HG02759 (cell line): Measurements from ENCODE around the gene ARL6IP4.

Experiments used
- ATAC-seq: cut with Tn5 transposase; IDR thresholded peaks from one replicate; pipeline ENCODE4 v1.9.1; 2021; ENCODE audit warnings: mild to moderate bottlenecking, moderate library complexity; ENCODE audit not compliant: unreplicated experiment

ARL6IP4 gene

DNA sequence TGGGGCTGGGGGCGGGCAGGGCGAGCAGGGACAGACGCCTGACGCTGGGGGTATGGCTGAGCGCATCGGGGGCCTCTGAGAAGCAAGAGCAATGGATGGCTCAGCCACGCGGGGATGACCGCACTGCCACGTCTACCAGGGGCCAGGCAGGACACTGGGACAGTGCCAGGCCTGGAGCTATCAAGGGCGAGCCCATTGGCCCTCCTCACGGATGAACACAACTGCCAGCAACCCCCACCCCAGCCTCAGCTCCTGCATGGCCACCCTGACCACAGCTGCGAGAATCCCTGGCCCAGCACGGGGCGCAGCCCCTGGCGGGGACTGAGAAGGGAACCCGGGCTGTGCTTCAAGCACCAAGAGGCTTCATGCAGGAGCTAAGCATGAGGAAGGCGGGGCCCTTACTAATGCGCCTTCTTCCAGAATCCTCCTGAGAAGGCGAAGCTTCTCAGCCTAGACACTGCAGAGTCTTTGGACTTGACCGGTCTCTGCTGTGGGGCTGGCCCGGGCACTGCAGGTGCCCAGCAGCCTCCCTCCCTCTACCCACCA, 9.5 kb downstream of the ARL6IP4 start:
- no peak for ATAC-seq

DNA sequence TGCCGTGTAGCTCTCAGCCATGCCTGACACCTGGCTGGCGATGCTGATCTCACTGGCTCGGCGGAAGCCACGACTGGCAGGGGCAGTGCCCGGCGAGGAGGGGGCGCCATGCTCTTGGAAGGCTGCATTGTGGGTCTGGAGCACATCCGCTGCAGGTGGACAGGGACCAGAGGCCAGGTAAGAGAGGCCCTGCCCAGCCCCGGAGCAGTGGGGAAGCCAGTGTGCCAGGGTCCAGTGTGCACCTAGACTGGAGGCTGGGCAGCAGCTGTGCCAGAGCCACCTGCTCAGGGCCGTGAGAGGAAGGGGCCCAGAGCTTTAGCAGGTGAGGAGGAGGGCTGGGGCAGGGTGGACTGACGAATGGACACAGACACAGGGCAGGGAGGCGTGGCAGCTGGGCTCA, 10.1 kb downstream of the ARL6IP4 start:
- ATAC-seq, result no peak

DNA sequence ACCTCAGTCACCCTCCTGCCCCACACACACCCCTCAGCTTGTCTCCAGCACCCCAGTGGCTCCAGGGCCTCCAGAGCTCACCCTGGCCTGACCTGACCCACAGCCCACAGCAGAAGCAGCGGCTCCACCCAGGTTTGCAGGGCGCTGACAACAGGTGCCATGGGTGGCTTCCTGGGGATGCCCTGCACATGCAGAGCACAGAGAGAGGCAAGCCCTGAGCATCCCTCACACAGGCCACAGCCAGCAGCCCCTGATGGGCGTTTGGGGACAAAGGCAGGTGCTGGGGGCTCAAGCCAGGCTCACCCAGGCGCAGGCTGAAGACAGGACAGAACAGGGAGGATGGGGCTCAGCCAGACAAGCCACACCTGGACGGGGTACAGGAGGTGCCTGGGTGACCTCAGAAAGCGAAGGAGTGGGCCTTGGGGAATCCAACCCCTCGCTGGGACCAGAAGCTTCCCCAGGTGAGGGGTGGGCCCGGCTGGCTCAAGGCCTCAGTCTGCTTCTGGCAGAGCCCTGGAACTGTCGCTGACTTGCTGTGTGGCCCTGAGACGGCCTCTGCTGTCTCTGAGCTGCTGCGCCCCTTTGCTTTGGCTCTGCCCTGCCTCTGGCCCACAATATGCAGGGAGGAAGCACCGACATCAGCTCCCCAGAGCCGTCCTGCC, 10.6 kb downstream of the ARL6IP4 start:
- no peak for ATAC-seq

DNA sequence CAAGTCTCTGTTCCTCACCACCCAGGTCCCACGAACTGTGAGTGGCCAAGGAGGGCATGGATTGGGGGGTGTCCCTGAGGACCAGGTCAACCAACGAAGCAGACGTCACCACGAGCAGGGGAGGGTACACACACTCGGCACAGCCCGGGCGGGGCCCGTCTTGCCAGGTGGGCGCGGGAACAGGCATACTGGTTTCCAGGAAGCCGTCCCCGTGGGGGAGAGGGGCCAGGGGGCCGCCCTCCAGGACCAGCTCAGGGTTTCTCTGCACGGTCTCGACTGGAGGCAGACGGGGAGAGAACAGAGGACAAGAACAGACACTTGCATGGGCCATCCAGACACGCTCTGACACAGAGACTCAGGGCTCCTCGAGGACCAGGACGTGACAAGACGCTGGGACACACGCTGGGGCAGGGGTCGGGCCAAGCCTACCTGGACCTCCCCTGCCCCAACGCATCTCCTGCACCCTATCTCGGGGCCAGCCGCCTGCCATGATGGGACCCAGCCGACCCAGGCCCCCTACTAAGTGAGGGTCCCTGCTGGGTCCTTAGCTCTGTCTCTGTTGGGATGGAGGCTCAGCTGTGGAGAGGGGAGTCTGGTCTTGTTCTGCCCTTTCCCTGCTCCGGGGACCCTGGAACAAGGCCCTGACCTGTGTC, 11.3 kb downstream of the ARL6IP4 start:
- ATAC-seq, result no peak

DNA sequence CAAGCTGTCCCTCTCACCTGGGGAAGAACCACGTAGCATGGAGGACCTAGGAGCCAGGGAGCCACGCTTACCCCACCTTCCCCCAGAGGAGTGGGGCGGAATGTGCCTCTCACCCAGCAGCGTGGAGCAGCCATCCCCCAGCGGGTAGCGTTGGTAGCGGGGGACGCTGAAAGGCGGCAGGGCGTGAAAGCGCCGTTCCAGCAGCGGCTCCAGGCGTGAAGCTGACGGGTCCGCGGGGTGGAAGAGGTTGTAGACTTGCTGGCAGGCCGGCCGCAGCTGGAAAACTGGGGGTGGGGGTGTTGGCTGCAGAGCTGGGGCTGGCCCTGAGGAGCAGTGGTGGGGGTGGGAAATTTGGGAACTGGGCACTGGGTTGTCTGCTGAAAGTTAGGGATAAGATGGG, 11.9 kb downstream of the ARL6IP4 start:
- ATAC-seq, result no peak

DNA sequence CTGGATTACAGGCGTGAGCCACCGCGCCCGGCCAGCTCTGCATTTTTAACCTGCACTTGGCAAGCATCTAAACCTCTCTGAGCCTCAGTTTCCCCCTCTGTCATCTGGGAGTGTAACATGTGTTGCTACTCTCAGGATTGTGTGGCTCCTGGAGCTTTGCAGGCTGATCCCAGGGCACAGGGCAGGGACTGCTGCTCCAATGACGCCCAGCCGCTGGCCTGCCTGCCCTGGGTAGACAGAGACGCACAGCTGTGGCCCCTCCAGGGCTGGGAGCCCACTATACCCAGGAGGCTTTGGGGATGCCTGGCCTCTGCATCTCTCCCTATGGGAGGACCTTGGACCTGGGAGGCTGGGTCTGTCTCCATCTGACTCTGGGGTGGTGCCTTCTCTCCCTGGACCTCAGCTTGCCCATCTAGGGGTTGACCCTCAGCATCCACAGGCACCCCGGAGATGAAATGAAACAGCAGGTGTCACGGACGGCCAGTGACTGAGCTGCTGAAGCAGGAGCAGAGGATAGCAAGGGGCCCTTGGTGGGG, 13.7 kb downstream of the ARL6IP4 start:
- ATAC-seq, result no peak

DNA sequence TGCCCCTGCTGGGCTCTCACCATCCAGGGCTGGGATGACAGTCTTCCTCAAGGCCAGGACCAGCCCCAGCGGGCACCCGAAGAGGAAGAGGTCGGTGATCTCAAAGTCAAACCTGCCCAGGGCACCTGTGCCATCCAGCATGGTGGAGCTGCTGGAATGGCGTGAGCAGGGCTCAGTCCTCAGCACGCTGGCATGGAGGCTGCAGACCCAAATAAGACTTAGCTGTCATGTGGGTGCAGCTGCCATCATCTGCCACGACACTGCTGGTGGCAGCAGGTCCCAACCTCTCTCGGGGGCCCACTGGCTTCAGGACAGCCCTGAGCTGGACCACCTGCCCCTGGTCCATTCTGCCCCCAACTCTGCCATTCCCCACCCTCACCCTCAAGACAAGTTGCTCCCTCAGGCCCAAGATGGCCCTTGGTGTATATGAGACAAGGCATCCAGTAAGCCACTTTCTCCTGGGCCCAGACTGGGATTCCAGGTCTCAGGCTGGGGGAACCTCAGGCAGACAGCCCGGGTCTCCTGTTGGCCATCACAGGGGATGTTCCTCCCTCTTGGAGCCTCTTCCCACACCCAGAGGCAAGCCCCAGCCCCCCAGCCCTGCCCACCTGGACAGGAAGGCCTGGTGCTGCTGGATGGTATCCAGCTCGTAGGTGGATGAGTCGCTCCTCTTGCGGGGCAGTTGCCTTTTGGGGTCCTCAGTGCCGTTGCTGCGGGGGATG, 14.5 kb downstream of the ARL6IP4 start:
- ATAC-seq, result no peak

DNA sequence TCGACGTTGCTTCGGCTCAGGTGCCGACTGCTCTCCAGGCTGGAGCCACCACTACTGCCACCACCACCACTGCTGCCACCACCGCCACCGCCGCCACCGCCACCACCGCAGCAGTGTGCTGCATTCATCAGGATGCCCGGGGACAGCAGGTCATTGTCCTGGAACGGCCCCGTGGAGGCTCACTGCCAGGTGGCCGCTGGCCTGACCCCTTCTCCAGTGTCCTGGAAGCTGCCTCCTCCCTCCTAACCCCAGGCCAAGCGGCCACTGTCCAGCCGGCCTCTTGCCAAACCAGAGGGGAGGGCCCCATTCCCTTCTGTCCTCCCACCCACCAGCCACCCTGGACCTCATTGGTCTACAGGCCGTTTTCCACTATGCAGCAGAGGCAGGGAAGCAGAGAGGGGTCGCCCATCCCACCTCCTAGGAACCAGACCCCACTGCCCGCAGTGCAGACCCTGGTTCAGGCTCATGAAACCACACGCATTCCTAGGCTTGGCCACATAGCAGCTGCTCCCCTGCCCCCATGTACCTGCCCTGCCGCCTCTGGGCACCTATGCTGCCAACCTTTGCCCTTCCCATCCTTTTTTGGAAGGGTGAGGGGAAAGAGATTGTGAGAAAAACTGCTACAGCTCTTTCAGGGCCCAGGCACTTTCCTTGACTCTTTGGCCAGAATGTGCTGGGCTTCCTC, 15.2 kb downstream of the ARL6IP4 start:
- ATAC-seq, result no peak

DNA sequence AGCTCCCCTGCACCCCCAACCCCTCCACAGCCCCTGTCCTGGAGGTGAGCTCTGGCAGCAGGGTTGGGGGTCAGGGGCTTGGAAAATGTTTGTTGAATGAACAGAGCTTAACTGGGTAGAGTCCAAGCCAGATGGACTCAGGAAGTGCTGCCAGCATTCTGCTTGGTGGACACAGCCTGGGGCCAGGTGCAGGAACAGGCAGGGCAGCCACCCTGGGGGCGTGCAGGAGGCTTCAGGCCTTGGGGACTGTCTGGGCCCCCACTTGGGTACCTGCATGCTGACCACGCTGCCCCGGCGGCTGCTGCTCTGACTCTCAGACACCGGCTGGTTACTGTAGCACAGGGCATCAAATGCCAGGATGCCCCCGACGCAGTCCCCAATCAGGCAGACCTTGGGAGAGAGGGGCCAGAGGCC, 15.7 kb downstream of the ARL6IP4 start:
- ATAC-seq, result no peak

DNA sequence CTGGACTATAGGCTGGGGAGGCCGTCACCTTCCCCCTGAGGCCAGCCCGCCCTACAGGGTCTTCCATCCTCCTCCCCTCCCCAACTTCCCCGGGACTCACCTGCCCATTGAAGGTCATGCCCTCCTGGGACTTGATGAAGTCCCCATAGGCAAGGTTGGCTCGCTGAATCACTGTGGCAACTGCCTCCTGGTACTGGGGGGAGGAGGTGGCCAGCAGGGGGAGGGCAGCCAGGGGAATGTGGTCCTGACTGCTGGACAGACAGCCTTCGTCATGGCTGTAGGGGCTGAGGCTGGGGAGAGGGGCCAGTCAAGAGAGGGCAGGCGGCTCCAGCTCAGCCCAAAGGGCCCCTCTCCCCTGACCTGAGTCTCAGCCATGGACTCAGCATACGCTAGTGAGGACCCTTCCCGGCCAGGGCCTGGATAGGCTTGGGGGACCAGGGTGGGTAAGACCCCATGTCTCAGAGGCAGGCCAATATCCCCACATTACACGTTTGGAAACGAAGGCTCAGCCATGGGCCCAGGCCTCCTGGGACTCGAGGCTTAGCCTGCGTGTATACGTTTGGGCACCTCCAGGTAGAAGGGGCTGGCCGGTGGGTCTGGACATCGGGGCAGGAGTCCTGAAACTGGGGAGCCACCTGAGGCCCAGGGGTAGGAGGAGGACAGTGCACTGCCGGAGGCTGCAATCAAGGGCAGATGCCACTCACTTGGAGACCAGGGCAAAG, 16.3 kb downstream of the ARL6IP4 start:
- no peak for ATAC-seq

DNA sequence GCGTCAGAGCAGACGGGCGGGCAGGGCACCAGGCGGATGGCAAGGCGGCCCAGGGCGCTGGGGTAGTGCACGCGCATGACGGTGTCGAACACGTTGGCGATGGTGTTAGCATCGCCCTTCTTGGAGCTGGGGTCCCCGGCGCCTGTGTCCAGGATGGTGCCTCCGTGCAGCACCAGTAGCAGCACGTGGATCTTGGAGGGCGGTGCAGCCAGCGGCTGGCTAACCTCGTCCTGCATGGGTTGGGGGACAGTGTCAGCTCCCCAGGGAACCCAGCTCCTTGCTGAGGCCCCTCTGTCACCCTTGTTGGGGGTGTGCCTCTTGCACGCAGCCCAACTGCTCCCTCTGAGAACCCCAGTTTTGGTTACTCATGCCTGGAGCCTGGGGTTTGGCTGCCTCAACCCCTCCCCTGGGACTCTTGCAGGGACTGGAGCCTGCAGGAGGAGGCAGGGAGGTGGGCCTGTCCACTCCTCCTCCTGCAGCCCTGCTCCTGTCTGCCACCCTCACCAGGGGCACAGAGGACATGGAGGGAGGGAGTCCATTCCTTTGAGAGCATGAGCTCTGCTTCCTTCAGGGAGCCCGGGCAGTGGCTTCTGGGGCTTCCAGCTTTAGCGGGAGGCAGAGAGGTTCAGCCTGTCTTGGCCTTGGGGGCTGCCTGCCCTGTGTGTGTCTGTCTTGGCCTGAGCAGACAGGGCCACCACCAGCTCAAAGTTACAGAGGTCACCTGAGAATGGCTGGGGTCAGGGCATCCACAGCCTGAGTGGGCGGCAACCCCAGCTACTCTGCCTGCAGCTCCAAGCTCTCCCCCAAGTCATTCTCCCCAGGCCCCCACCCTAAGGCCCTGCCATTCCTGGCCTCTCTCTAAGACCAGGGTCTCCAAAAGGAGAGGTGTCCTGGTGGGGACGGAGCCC, 17.1 kb downstream of the ARL6IP4 start:
- ATAC-seq, result no peak

DNA sequence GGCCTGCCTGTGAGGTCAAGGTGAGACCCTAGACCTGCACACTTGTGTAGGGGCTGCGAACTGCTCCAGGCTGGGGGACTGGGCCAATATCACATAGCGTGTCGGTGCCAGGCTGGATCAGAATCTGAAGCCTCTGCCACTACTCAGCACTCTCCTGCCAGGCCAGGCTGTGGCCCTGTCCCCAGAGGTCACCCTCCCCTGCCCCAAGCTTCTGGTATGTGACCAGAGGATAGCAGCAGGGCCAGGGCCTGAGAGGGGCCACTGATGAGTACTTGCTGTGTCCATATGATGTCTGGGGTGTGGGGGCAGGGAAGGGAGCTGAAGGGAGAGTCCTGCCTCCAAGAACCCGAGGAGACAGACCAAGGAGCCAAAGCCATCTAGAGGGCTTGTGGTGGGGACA, 17.8 kb downstream of the ARL6IP4 start:
- no peak for ATAC-seq

DNA sequence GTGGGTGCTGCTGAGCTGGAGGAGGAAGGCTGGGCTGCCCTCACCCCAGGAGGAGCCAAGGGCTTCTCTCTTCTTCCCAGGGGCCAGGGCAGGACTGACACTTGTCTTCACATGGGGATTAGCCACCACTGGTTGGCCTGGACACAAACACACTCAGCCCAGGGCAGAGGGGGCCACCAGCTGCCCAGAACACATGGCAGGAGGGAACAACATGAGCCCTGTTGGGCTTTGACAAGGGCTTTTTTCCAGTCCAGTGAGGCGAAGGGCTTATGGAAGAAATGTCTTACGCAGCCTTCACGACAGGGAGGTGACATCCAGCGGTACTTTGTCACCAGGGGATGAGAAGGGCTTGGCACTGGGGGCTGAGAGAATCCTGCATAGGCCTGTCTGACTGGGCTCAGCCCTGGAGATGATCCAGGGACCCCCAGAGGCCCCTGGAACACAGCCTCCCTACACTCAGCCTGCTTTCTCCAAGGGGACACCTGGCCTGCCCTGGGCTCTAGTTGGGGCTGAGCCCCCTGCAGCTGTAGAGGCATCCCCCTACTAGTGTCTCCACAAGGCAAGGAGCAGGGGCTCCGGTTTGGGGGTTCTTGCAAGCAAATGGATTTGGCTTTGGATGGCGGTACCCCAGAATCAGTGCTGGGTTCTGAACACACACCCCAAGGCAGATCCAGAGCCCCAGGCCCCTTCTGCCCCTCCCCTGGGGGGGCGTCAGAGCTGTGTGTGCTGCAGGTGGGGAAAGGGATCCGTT, 18.9 kb downstream of the ARL6IP4 start:
- ATAC-seq, result no peak

DNA sequence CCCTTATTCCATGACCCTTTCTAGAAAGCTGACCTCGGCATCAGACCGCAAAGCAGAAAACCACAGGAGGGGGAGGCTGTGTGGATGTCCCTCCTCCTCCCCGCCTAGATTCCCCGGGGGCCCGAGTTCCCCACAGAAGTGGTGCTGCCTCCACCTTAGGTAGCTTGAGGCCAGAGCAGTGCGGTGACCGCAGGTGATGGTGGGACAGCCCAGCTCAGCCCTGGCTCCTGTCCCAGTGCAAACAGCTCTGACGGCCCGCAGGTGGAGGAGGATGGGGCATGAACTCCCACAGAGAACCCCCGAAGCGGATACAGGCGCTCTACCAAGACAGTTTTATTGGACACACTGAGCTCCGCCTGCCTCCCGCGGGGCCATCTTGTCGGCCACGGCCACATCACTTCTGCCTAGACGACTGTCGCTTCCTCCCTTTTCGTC, 19.5 kb downstream of the ARL6IP4 start:
- no peak for ATAC-seq

DNA sequence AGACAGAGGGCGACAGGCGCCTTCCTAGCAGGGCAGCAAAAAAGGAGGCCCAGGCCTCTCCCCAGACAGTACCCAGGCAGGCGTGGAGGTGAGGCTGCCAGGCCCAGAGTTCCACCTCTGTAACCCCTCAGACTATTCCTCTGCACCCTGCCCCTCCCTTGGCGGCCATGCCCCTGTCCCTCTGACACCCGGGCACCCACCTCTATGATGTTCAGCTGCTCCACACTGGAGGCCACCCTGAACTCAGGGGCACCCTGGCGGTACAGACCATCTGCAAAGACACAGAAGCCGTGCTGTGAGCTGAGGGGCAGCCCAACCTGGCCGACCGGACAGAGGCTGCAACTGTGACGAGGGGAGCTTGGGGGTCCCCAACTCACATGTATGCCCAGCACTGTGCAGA, 20.1 kb downstream of the ARL6IP4 start:
- ATAC-seq, result no peak

DNA sequence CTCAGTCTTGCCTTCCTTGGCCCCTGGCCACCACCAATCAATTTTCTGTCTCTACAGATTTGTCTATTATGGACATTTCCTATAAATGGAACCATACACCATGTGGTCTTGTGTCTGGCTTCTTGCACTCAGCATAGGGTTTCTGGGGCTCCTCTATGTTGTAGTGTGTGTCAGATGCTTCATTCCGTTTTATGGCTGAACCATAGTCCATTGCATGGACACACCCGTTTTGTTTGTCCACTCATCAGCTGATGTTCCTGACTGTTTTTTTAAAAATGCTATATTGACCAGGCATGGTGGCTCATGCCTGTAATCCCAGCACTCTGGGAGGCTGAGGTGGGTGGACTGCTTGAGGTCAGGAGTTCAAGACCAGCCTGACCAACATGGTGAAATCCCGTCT, 21.0 kb downstream of the ARL6IP4 start:
- no peak for ATAC-seq

DNA sequence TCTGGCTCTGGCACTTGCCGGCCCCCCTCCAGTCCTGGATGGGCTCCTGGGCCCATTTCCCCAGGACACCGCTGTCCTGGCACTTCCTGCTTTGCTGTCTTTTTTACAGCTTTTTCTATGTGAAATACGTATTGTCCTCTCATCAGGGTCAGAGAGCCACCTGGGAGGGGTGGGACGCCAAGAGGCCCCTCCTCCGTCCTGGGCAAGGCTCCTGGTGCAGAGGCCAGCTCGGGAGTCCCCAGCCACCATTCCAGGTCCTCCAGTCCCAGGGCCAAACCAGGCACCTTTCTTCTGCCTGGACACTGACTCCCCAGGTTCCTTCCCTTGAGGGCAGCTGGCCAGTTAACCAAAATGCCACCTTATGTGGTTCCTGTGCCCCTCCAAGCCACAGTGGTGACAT, 22.8 kb downstream of the ARL6IP4 start:
- ATAC-seq, result no peak

DNA sequence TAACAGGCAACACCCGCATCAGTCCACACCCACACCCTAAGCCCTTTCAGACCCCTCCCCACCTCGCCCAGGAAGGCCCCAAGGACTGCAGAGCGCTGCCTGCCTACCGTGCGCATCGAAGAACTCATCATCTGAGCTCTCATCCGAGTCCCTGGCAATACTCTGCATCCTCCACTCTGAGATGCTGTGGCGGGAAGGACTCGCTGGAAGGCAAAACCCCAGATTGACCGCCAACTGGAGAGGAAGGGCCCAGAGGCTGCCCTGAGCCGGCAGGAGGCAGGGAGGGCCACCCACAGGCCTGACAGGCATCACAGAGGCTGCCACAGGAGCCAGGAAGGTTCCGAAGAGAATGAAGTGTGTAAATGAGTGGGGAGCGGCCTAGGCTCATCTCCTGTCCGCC, 23.8 kb downstream of the ARL6IP4 start:
- ATAC-seq, result no peak
